Sigmoid colon (tissue), 7 donors: Measurements from ENCODE around the gene RPA1. TPM values are rescaled to one million over a fixed set of nuclear protein-coding genes. Genes with fewer than 3 reads are reported as not detected.

Experiments
- DNase-seq: peaks from one replicate; pipeline ENCODE4 v3.0.0-alpha.2; 2019
- H3K27ac ChIP-seq, 4 donors: fragments of 200-600 bp; sonication (generic); one replicate each; pipeline ENCODE4 v1.5.1; 2016 to 2019; ENCODE audit warnings: mild to moderate bottlenecking in 1 of 4
- H3K27me3 ChIP-seq, 3 donors: fragments of 200-600 bp; sonication (generic); one replicate each; pipeline ENCODE4 v1.5.1; 2019; ENCODE audit warnings: mild to moderate bottlenecking in 1 of 3
- H3K36me3 ChIP-seq, 4 donors: fragments of 200-600 bp; sonication (generic); one replicate each; pipeline ENCODE4 v1.5.1; 2016 to 2019
- H3K4me1 ChIP-seq, 4 donors: fragments of 200-600 bp; sonication (generic); one replicate each; pipeline ENCODE4 v1.5.1; 2017 to 2019
- H3K4me3 ChIP-seq, 4 donors: fragments of 200-600 bp; sonication (generic); one replicate each; pipeline ENCODE4 v1.5.1; 2017 to 2019; ENCODE audit warnings: mild to moderate bottlenecking in 2 of 4, moderate library complexity in 1 of 4
- H3K9me3 ChIP-seq, 4 donors: fragments of 200-600 bp in 3 of 4; sonication (generic) in 3 of 4; one replicate each; pipeline versions ENCODE4 v1.5.1 to v1.6.1; 2013 to 2019
- EP300 ChIP-seq, 4 donors: sonication (generic); formaldehyde crosslinking; IDR thresholded peaks; one replicate each; pipeline ENCODE4 v1.6.1; 2017; ENCODE audit warnings: antibody characterized with exemption in 4 of 4
- POLR2A ChIP-seq, 2 donors: fragments of 450-650 bp; IDR thresholded peaks; one replicate each; pipeline ENCODE4 v1.6.1; 2016; ENCODE audit warnings: antibody characterized with exemption in 2 of 2, mild to moderate bottlenecking in 2 of 2, moderate library complexity in 2 of 2
- POLR2AphosphoS5 ChIP-seq, 4 donors: sonication (generic); formaldehyde crosslinking; IDR thresholded peaks; one replicate each; pipeline ENCODE4 v1.6.1; 2017; ENCODE audit warnings: antibody characterized with exemption in 4 of 4
- WGBS, 2 donors: extraction: QIAGEN DNeasy Blood & Tissue Kit; methylation state at CpG; one replicate each; pipeline ENCODE4 v1.1.7; 2013; 5-methylcytosine and 5-hydroxymethylcytosine counted together
- intact Hi-C: fragments of 100-400 bp; cut with DNase I; formaldehyde crosslinking; loops from one replicate; pipeline ENCODE4 v1.15.1; 2023
- polyA plus RNA-seq, 3 donors: library from polyadenylated mRNA; stranded (reverse); fragments of 200-250 nt; gene quantifications; one replicate each; pipeline ENCODE4 v1.2.3, GENCODE V29; 2013
- total RNA-seq, 4 donors: library from RNA; depleted of rRNA; stranded (reverse); fragments of >200 nt; gene quantifications; one replicate each; pipeline ENCODE4 v1.1.0, GENCODE V29; 2016
- TF ChIP-seq, protein P1 (sequence below), 4 experiments: fragments of 450-650 bp in 3 of 4; fragments of 200-600 bp in 1 of 4; IDR thresholded peaks; one replicate each; pipeline ENCODE4 v1.5.1; 2016 to 2019; ENCODE audit warnings: antibody characterized with exemption in 4 of 4, mild to moderate bottlenecking in 3 of 4, moderate library complexity in 2 of 4
- donor health status: healthy with polysubstance abuse.
- donor health status: Bipolar disorder and iron deficiency.
- donor health status: healthy.

Gene RPA1
- total and polyA plus RNA-seq, 7 donors, result 16.2 to 46.8 (median 30.6) TPM

GRCh38 chr17:1936766-1937165, 107.0 kb downstream of the RPA1 start:
- no peak overlapping the region for H3K27ac ChIP-seq
- no peak for TF ChIP-seq POLR2AphosphoS5 (IDR thresholded peaks at IDR 0.05)
- TF ChIP-seq, protein P1, sequence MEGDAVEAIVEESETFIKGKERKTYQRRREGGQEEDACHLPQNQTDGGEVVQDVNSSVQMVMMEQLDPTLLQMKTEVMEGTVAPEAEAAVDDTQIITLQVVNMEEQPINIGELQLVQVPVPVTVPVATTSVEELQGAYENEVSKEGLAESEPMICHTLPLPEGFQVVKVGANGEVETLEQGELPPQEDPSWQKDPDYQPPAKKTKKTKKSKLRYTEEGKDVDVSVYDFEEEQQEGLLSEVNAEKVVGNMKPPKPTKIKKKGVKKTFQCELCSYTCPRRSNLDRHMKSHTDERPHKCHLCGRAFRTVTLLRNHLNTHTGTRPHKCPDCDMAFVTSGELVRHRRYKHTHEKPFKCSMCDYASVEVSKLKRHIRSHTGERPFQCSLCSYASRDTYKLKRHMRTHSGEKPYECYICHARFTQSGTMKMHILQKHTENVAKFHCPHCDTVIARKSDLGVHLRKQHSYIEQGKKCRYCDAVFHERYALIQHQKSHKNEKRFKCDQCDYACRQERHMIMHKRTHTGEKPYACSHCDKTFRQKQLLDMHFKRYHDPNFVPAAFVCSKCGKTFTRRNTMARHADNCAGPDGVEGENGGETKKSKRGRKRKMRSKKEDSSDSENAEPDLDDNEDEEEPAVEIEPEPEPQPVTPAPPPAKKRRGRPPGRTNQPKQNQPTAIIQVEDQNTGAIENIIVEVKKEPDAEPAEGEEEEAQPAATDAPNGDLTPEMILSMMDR (IDR thresholded peaks at IDR 0.05), result no peak
- TF ChIP-seq POLR2A (IDR thresholded peaks at IDR 0.05), result no peak
- TF ChIP-seq EP300 (IDR thresholded peaks at IDR 0.05), result no peak
- DNase-seq, result no peak
- no peak overlapping the region for H3K4me3 ChIP-seq
- intact Hi-C loops, result no loop called here
- H3K36me3 ChIP-seq, result no peaks in the 10 kb centered on the region
- H3K9me3 ChIP-seq, result no peaks in the 10 kb centered on the region
- WGBS, 2 donors, result 89 to 95% methylated on average over 28 of the region's 28 CpGs
- peaks cover 0 to 9% (median 0%) of the 10 kb centered on the region in 3 donors for H3K27me3 ChIP-seq
- peaks cover 0 to 23% (median 9%) of the 10 kb centered on the region in 4 donors for H3K4me1 ChIP-seq

DNA sequence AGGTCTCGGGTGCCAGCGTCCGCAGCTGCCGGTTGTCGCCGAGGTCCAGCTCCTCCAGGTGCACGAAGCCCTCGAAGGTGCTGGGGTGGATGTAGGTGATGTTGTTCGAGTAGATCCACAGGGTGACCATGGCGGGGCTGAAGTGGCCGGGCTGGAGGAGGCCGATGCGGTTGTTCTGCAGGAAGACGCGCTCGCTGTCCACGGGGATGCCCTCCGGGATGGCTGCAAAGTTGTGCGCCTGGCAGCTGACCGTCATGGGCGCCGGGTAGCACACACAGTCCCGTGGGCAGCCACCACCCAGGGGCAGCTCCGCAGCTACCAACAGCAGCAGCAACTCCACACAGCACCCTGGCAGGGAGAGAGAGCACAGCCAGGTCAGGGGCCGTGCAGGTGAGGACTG, 107.7 kb downstream of the RPA1 start:
- 93 to 96% methylated on average over 25 of the region's 25 CpGs for WGBS, 2 donors
- TF ChIP-seq POLR2A (IDR thresholded peaks at IDR 0.05) (no peak), EP300 (IDR thresholded peaks at IDR 0.05) (no peak), POLR2AphosphoS5 (IDR thresholded peaks at IDR 0.05) (no peak)
- TF ChIP-seq, protein P1 (IDR thresholded peaks at IDR 0.05), result no peak
- Histone ChIP-seq H3K4me3 (no peak overlapping the region), H3K4me1 (peaks cover 0 to 16% (median 3%) of the 10 kb centered on the region in 4 donors), H3K36me3 (no peaks in the 10 kb centered on the region), H3K9me3 (no peaks in the 10 kb centered on the region), H3K27me3 (peaks cover 0 to 13% (median 0%) of the 10 kb centered on the region in 3 donors), H3K27ac (no peak overlapping the region)
- intact Hi-C loops, result no loop called here
- DNase-seq, result no peak

DNA sequence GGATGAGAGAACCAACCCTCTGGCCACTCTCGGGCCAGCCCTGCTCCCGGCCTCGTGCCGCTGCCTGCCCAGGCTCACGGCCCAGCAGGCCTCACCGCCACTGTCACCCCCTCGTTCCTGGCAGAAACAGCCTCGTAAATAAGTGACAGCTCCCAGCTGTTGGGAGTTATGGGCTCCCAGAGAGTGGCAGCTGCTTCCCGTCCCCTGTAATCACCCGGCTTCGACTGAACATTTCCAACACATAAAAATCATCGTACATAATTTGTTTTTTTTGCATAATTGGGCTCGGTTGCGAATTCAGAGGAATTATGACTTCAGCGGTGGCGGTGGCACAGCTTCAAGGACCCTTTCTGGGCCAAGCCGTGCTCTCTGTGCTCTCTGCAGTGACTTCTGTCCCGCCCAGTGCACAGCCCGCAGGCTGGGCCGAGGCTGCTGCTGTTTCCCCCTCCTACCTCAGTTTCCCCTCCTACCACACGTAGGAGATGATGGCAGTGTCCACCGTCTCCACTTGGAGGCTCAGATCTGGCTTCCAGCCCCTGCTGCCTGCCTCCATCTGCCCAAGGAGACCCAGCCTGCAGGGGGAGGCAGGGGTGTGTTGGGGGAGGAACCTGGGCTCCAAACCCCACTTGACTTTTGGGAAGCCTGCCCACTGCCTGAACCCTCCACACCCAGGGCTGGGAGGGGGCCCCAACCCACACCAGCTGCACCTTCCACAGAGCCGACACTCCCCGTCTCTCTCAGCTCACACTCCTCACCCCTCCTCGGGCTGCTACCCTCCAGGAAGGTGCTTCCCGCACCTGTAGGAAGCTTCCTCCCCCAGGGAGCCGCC, 110.4 kb downstream of the RPA1 start:
- WGBS, 2 donors, result 14 to 59% methylated on average over 27 of the region's 27 CpGs
- peaks cover 0 to 12% (median 0%) of the 10 kb centered on the region in 4 donors for H3K4me1 ChIP-seq
- no peak for TF ChIP-seq EP300 (IDR thresholded peaks at IDR 0.05)
- TF ChIP-seq, protein P1 (IDR thresholded peaks at IDR 0.05), result no peak
- TF ChIP-seq POLR2AphosphoS5 (IDR thresholded peaks at IDR 0.05), result peak in 1 of 4 donors; percentile 54
- DNase-seq, result no peak
- intact Hi-C loops, result no loop called here
- no peaks in the 10 kb centered on the region for H3K9me3 ChIP-seq
- H3K36me3 ChIP-seq, result no peaks in the 10 kb centered on the region
- H3K27ac ChIP-seq, result no peak overlapping the region
- no peak overlapping the region for H3K4me3 ChIP-seq
- H3K27me3 ChIP-seq, result peaks cover 0 to 13% (median 0%) of the 10 kb centered on the region in 3 donors

- TF ChIP-seq POLR2A (IDR thresholded peaks at IDR 0.05) (no peak), POLR2AphosphoS5 (IDR thresholded peaks at IDR 0.05) (no peak), EP300 (IDR thresholded peaks at IDR 0.05) (no peak)
- TF ChIP-seq, protein P1 (IDR thresholded peaks at IDR 0.05), result no peak
- no peaks in the 10 kb centered on the region for H3K36me3 ChIP-seq
- peaks cover 0 to 12% (median 0%) of the 10 kb centered on the region in 4 donors for H3K4me1 ChIP-seq
- intact Hi-C loops, result no loop called here
- WGBS, 2 donors, result 72 to 76% methylated on average over 10 of the region's 10 CpGs
- H3K27me3 ChIP-seq, result peaks cover 0 to 13% (median 0%) of the 10 kb centered on the region in 3 donors
- H3K9me3 ChIP-seq, result no peaks in the 10 kb centered on the region
- DNase-seq, result no peak
- H3K27ac ChIP-seq, result no peak overlapping the region
- no peak overlapping the region for H3K4me3 ChIP-seq
Measured at GRCh38 chr17:1940810-1941185, 111.0 kb downstream of the RPA1 start.
